Measurements from ENCODE around the gene FAM9C. TPM values are rescaled to one million over a fixed set of nuclear protein-coding genes. Genes with fewer than 3 reads are reported as not detected.

The FAM9C gene
- total RNA-seq, 4 donors from 2014 or later, result not detected

DNA sequence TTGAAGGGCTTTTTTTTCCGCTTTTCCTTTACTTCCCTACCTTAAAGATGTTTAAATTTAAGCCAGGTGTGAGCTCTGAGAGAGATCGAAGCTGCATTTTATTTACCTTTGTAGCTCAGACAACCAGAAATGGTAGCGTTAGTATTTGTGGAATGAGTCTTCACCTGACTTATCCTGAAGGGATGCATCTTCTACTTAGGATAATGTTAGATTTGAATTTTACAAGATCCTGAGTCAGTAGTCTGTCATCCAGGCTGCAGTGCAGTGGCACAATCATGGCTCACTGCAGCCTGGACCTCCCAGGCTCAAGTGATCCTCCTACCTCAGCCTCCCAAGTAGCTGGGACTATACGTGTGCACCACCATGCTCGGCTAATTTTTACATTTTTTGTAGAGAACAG, 43.3 kb downstream of the FAM9C start:
- intact Hi-C loops (cut with DNase I; ENCODE audit: low total_unique reads), result no loop called here
- 80 to 98% methylated on average over 5 of the region's 5 CpGs for WGBS, 2 donors
- no peak overlapping the region for H3K4me3 ChIP-seq (ENCODE audit: low read depth, poor library complexity, severe bottlenecking)
- no peak for TF ChIP-seq POLR2A (IDR thresholded peaks at IDR 0.05)
- TF ChIP-seq, protein P1, sequence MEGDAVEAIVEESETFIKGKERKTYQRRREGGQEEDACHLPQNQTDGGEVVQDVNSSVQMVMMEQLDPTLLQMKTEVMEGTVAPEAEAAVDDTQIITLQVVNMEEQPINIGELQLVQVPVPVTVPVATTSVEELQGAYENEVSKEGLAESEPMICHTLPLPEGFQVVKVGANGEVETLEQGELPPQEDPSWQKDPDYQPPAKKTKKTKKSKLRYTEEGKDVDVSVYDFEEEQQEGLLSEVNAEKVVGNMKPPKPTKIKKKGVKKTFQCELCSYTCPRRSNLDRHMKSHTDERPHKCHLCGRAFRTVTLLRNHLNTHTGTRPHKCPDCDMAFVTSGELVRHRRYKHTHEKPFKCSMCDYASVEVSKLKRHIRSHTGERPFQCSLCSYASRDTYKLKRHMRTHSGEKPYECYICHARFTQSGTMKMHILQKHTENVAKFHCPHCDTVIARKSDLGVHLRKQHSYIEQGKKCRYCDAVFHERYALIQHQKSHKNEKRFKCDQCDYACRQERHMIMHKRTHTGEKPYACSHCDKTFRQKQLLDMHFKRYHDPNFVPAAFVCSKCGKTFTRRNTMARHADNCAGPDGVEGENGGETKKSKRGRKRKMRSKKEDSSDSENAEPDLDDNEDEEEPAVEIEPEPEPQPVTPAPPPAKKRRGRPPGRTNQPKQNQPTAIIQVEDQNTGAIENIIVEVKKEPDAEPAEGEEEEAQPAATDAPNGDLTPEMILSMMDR (IDR thresholded peaks at IDR 0.05), result no peak
- no peak for DNase-seq (ENCODE audit: low spot score in 2 of 2)

DNA sequence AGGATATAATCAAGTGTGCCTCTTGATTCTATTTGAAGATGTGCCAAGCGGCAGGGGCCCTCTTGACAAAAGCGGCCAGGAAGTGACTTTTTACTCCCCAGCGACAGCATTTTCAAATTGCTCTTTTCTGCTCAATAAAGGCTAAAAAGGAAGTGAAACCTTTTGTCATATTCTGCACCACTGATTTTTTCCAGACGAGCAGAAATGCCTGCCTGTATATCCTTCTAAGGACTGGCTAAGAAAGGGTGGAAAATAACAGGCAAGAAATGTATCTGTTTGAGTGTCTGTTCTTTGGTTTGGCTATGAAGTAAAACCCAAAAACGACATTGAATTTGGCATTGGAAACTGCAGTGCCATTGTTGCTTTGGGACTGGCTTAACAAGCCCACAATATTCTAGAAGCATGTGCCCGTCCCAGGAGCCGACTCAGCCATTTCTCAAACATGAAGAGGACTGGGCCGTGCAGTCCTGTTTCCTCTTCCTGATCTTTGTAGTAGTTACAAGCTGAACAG, 44.1 kb downstream of the FAM9C start:
- intact Hi-C loops (cut with DNase I; ENCODE audit: low total_unique reads), result no loop called here
- TF ChIP-seq POLR2A (IDR thresholded peaks at IDR 0.05), result no peak
- TF ChIP-seq, protein P1 (IDR thresholded peaks at IDR 0.05), result no peak
- H3K4me3 ChIP-seq (ENCODE audit: low read depth, poor library complexity, severe bottlenecking), result no peak overlapping the region
- no peak for DNase-seq (ENCODE audit: low spot score in 2 of 2)
- 46 to 49% methylated on average over 8 of the region's 8 CpGs for WGBS, 2 donors

DNA sequence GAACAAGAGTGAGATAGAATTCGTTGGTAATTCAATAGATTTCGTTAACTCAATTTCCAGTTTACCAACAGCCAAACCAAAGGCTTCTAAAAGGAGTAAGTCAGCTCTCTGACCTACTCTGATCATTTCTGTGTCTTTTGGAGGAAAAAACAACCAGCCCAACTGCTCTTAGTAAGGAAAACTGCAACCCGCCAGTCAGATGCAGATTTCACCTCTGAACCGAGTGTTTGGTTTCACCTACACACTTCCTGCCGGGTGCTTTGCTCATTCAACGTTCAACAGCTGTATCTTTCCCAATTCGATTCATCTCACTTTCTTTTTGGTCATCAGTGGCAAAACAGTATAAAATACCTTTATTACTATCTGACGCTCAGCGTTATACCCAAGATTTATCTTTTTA, 45.0 kb downstream of the FAM9C start:
- WGBS, 2 donors, result 63 to 75% methylated on average over 9 of the region's 9 CpGs
- TF ChIP-seq POLR2A (IDR thresholded peaks at IDR 0.05), result no peak
- TF ChIP-seq, protein P1 (IDR thresholded peaks at IDR 0.05), result no peak
- no peak overlapping the region for H3K4me3 ChIP-seq (ENCODE audit: low read depth, poor library complexity, severe bottlenecking)
- intact Hi-C loops (cut with DNase I; ENCODE audit: low total_unique reads), result no loop called here
- DNase-seq (ENCODE audit: low spot score in 2 of 2), result no peak

DNA sequence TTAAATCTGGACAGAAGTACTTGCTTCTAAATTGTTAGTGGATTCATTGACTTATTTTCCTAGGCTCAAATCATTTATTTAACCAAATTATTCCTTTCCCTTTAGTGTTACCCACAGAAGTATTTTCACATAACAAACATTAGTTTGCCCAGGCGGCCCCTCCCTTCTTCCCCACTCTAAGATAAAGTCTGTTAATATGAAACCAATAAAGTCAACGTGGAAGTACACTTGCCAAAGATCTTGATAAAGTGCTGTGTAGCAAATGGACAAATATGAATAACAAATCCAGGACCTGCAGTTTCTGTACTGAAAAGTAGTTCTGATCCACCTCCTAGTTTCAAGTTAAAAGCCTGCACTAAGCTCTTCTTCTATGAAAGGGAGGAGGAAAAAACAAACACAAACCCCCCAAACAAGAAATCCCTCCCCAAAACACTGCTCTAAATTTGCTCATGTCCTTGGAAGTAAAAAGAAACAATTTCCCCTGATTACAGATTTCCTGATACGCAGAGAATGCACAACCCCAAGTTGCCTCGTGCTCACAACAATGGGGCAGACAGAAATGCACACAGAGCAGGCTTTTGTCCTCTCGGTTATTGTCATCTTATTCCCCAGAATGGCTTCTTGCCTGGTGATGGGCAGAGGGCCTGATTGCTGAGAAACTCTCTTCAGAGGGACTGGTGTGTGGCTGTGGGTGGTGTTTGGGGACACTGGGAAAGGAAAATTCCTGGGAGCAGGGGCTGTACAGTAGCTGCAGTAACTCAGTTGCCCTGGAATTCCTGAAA, 46.3 kb downstream of the FAM9C start:
- intact Hi-C loops (cut with DNase I; ENCODE audit: low total_unique reads), result no loop called here
- DNase-seq (ENCODE audit: low spot score in 2 of 2), result no peak
- H3K4me3 ChIP-seq (ENCODE audit: low read depth, poor library complexity, severe bottlenecking), result no peak overlapping the region
- TF ChIP-seq, protein P1 (IDR thresholded peaks at IDR 0.05), result no peak
- TF ChIP-seq POLR2A (IDR thresholded peaks at IDR 0.05), result no peak
- 48 to 53% methylated on average over 5 of the region's 5 CpGs for WGBS, 2 donors

DNA sequence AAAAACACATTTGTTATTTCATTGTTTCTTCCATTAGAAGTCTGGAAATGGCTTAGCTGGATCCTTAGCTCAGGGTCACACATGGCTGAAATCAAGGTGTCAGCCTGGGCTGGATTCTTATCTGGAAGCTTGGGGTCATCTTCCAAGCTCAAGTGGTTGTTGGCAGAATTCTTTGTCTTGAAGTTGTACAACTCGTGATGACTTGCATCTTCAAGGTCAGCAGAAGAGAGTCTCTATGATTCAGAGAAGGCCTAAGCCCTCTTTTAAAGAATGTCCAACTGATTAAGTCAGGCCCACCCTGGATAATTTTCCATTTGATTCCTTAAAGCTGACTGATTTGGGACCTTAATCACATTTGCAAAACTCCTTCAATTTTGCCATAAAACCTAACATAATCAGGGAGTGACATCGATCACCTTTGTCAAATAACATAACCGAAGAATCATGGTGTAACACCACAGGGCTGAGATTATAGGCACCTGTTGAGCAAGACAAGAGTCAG, 47.4 kb downstream of the FAM9C start:
- WGBS, 2 donors, result 91 to 96% methylated on average over 3 of the region's 3 CpGs
- TF ChIP-seq, protein P1 (IDR thresholded peaks at IDR 0.05), result no peak
- TF ChIP-seq POLR2A (IDR thresholded peaks at IDR 0.05), result no peak
- H3K4me3 ChIP-seq (ENCODE audit: low read depth, poor library complexity, severe bottlenecking), result no peak overlapping the region
- DNase-seq (ENCODE audit: low spot score in 2 of 2), result no peak
- intact Hi-C loops (cut with DNase I; ENCODE audit: low total_unique reads), result no loop called here
